Neural progenitor cell (in vitro differentiated cells): ENCODE results near the gene TEX26. TPM values are rescaled to one million over a fixed set of nuclear protein-coding genes. Genes with fewer than 3 reads are reported as not detected.

Experiments
- DNase-seq: peaks from one replicate; pipeline ENCODE4 v3.0.0-alpha.2; 2016; ENCODE audit warnings: low spot score
- H2AFZ ChIP-seq: fragments of 200-600 bp; sonication (generic); replicated peaks from 2 replicates; pipeline ENCODE4 v1.6.1; 2016; ENCODE audit warnings: antibody characterized with exemption
- H3F3A ChIP-seq: fragments of 200-600 bp; sonication (generic); 2 replicates; pipeline ENCODE4 v1.6.1; 2016; ENCODE audit warnings: antibody characterized with exemption, low read depth
- H3K27ac ChIP-seq: fragments of 200-600 bp; sonication (generic); 2 replicates; pipeline ENCODE4 v1.5.1; 2016; ENCODE audit warnings: mild to moderate bottlenecking
- H3K27me3 ChIP-seq: fragments of 200-600 bp; sonication (generic); 2 replicates; pipeline ENCODE4 v1.6.1; 2016; ENCODE audit warnings: mild to moderate bottlenecking, moderate library complexity
- H3K36me3 ChIP-seq: fragments of 200-600 bp; sonication (generic); 2 replicates; pipeline ENCODE4 v1.5.1; 2016
- H3K4me1 ChIP-seq: fragments of 200-600 bp; sonication (generic); 2 replicates; pipeline ENCODE4 v1.6.1; 2016; ENCODE audit warnings: mixed run types
- H3K4me2 ChIP-seq: fragments of 200-600 bp; sonication (generic); 2 replicates; pipeline ENCODE4 v1.6.1; 2016
- H3K4me3 ChIP-seq: fragments of 200-600 bp; sonication (generic); 2 replicates; pipeline ENCODE4 v1.5.1; 2016
- H3K79me2 ChIP-seq: fragments of 200-600 bp; sonication (generic); 2 replicates; pipeline ENCODE4 v1.6.1; 2016; ENCODE audit warnings: low read depth
- H3K9ac ChIP-seq: fragments of 200-600 bp; sonication (generic); 2 replicates; pipeline ENCODE4 v1.6.1; 2016
- H3K9me3 ChIP-seq: fragments of 200-600 bp; sonication (generic); 2 replicates; pipeline ENCODE4 v1.5.1; 2016; ENCODE audit warnings: low read depth
- H4K20me1 ChIP-seq: fragments of 200-600 bp; sonication (generic); 2 replicates; pipeline ENCODE4 v1.6.1; 2016; ENCODE audit warnings: low read depth
- H3K27ac Mint-ChIP-seq: 3 replicates; pipeline ENCODE4 v1.8.0; 2021; ENCODE audit warnings: mixed read lengths
- H3K27me3 Mint-ChIP-seq: 2 replicates; pipeline ENCODE4 v1.8.0; 2022; ENCODE audit warnings: low read depth, mild to moderate bottlenecking, inconsistent platforms, moderate library complexity, mixed read lengths; ENCODE audit not compliant: insufficient read depth
- H3K36me3 Mint-ChIP-seq: 3 replicates; pipeline ENCODE4 v1.8.0; 2021; ENCODE audit warnings: mixed read lengths
- H3K4me1 Mint-ChIP-seq: 3 replicates; pipeline ENCODE4 v1.8.0; 2021; ENCODE audit warnings: mixed read lengths
- H3K4me3 Mint-ChIP-seq: 3 replicates; pipeline ENCODE4 v1.8.0; 2021; ENCODE audit warnings: mild to moderate bottlenecking, moderate library complexity, mixed read lengths
- H3K9me3 Mint-ChIP-seq: 3 replicates; pipeline ENCODE4 v1.8.0; 2020; ENCODE audit warnings: mixed read lengths
- EZH2 ChIP-seq: fragments of 200-600 bp; sonication (generic); IDR thresholded peaks from 2 replicates; pipeline ENCODE4 v1.6.1; 2017; ENCODE audit warnings: antibody characterized with exemption, mild to moderate bottlenecking, moderate library complexity
- EZH2phosphoT487 ChIP-seq: fragments of 200-600 bp; sonication (generic); IDR thresholded peaks from 2 replicates; pipeline ENCODE4 v1.6.1; 2017; ENCODE audit warnings: antibody characterized with exemption
- total RNA-seq: library from RNA; depleted of rRNA; stranded (reverse); fragments of >200 nt; gene quantifications from 2 replicates; pipeline ENCODE4 v1.2.3, GENCODE V29; 2015; ENCODE audit warnings: low replicate concordance
- TF ChIP-seq, protein P1 (sequence below): fragments of 200-600 bp; sonication (generic); IDR thresholded peaks from 2 replicates; pipeline ENCODE4 v1.5.1; 2017; ENCODE audit warnings: antibody characterized with exemption, mild to moderate bottlenecking

TEX26 gene
- total RNA-seq, 1 donor from 2014 or later = not detected

DNA sequence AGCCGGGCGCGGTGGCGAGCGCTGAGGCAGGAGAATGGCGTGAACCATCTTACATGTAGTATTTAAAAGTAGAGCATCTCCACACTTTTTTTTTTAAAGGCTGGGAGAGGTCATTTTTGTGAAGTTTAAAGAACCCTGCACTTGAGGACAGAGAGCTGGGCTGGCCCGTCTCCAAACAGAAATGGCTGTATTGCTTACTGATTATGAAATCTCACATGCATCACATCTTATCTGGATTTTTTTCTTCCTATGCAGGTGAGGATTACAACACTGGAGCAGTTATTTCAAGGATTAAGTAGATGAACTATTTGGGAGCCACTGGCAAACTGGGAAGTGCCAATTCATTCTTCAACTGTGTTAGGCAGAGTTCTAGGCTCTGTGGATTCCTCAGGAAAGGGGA is 59.5 kb downstream of the TEX26 start:
- no peak for TF ChIP-seq EZH2phosphoT487
- no peak for TF ChIP-seq EZH2

DNA sequence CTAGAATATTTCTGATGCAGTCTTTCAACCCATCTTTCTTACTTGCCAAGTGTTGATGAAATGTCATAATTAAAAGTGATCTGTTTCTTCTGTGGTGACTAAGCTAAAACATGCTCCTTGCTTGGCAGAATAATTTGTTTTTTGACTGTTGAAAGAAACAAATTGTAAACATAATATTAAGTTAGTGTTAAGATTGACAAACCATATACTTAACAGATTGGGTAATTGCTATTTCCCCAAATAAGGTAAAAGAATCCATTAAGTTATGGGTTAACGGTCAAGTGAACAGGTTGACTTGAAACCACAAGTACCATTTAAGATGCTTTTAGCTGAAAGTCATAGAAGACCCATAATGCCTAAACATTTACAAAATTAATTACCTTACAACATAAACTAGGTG is 62.9 kb downstream of the TEX26 start:
- DNase-seq = no peak
- no peak overlapping the region for H3K9ac ChIP-seq
- TF ChIP-seq, protein P1, sequence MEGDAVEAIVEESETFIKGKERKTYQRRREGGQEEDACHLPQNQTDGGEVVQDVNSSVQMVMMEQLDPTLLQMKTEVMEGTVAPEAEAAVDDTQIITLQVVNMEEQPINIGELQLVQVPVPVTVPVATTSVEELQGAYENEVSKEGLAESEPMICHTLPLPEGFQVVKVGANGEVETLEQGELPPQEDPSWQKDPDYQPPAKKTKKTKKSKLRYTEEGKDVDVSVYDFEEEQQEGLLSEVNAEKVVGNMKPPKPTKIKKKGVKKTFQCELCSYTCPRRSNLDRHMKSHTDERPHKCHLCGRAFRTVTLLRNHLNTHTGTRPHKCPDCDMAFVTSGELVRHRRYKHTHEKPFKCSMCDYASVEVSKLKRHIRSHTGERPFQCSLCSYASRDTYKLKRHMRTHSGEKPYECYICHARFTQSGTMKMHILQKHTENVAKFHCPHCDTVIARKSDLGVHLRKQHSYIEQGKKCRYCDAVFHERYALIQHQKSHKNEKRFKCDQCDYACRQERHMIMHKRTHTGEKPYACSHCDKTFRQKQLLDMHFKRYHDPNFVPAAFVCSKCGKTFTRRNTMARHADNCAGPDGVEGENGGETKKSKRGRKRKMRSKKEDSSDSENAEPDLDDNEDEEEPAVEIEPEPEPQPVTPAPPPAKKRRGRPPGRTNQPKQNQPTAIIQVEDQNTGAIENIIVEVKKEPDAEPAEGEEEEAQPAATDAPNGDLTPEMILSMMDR = no peak
- TF ChIP-seq EZH2 = no peak
- no peak for TF ChIP-seq EZH2phosphoT487
- no peak overlapping the region for H3K4me2 ChIP-seq
- H3K4me3 Mint-ChIP-seq = no peak overlapping the region
- no peaks in the 10 kb centered on the region for H3K36me3 ChIP-seq
- no peaks in the 10 kb centered on the region for H3K27me3 ChIP-seq
- H3K79me2 ChIP-seq = no peaks in the 10 kb centered on the region
- H3K27ac Mint-ChIP-seq = no peak overlapping the region
- no peaks in the 10 kb centered on the region for H3K27me3 Mint-ChIP-seq
- H4K20me1 ChIP-seq = no peaks in the 10 kb centered on the region
- H2AFZ ChIP-seq = no peak overlapping the region
- H3K9me3 ChIP-seq = no peaks in the 10 kb centered on the region
- peaks cover 3% of the 10 kb centered on the region for H3K9me3 Mint-ChIP-seq
- H3K4me3 ChIP-seq = no peak overlapping the region
- no peaks in the 10 kb centered on the region for H3K4me1 ChIP-seq
- H3K4me1 Mint-ChIP-seq = peaks cover 9% of the 10 kb centered on the region
- H3F3A ChIP-seq = no peaks in the 10 kb centered on the region
- no peak overlapping the region for H3K27ac ChIP-seq
- H3K36me3 Mint-ChIP-seq = no peaks in the 10 kb centered on the region

More for the DNA sequence above, 59.5 kb downstream of the TEX26 start:
- no peaks in the 10 kb centered on the region for H4K20me1 ChIP-seq
- no peaks in the 10 kb centered on the region for H3K9me3 ChIP-seq
- H3F3A ChIP-seq = no peaks in the 10 kb centered on the region
- Mint-ChIP-seq H3K27me3 (no peaks in the 10 kb centered on the region), H3K4me1 (peaks cover 2% of the 10 kb centered on the region), H3K36me3 (no peaks in the 10 kb centered on the region), H3K27ac (peak overlapping the region; percentile 14), H3K4me3 (no peak overlapping the region), H3K9me3 (peaks cover 8% of the 10 kb centered on the region)
- DNase-seq = no peak
- H3K27ac ChIP-seq = no peak overlapping the region
- no peak overlapping the region for H2AFZ ChIP-seq
- H3K4me2 ChIP-seq = no peak overlapping the region
- H3K4me3 ChIP-seq = no peak overlapping the region
- no peak overlapping the region for H3K9ac ChIP-seq
- peaks cover 5% of the 10 kb centered on the region for H3K4me1 ChIP-seq
- H3K27me3 ChIP-seq = no peaks in the 10 kb centered on the region
- no peaks in the 10 kb centered on the region for H3K79me2 ChIP-seq
- H3K36me3 ChIP-seq = no peaks in the 10 kb centered on the region

DNA sequence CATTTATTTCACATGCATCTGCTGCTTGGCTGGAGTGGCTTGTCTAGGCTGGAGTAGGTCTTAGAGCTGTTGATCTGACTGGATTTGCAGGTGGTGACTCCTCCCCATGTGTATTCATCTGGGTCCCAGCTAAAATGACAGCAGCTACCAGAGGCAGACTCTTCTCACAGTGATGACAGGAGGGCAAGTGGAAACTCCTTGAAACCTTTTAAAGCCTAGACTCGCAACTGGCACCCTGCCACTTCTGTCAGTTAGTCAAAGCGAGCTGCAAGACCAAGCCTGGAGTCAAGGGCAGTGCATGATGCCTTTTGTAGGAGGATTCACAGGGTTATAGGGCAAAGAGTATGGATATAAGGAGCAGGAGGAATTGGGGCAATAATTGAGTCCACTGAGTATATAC is 65.2 kb downstream of the TEX26 start:
- no peak overlapping the region for H3K4me2 ChIP-seq
- Mint-ChIP-seq H3K4me3 (no peak overlapping the region), H3K36me3 (no peaks in the 10 kb centered on the region), H3K9me3 (no peaks in the 10 kb centered on the region), H3K27ac (no peak overlapping the region), H3K4me1 (peaks cover 26% of the 10 kb centered on the region), H3K27me3 (peaks cover 2% of the 10 kb centered on the region)
- no peaks in the 10 kb centered on the region for H4K20me1 ChIP-seq
- no peak overlapping the region for H3K9ac ChIP-seq
- TF ChIP-seq, protein P1 = no peak
- TF ChIP-seq EZH2 (no peak), EZH2phosphoT487 (no peak)
- no peaks in the 10 kb centered on the region for H3K9me3 ChIP-seq
- H3K27me3 ChIP-seq = no peaks in the 10 kb centered on the region
- no peaks in the 10 kb centered on the region for H3K36me3 ChIP-seq
- DNase-seq = no peak
- no peaks in the 10 kb centered on the region for H3K79me2 ChIP-seq
- no peaks in the 10 kb centered on the region for H3F3A ChIP-seq
- H2AFZ ChIP-seq = no peak overlapping the region
- H3K4me1 ChIP-seq = peaks cover 4% of the 10 kb centered on the region
- H3K27ac ChIP-seq = no peak overlapping the region
- no peak overlapping the region for H3K4me3 ChIP-seq

DNA sequence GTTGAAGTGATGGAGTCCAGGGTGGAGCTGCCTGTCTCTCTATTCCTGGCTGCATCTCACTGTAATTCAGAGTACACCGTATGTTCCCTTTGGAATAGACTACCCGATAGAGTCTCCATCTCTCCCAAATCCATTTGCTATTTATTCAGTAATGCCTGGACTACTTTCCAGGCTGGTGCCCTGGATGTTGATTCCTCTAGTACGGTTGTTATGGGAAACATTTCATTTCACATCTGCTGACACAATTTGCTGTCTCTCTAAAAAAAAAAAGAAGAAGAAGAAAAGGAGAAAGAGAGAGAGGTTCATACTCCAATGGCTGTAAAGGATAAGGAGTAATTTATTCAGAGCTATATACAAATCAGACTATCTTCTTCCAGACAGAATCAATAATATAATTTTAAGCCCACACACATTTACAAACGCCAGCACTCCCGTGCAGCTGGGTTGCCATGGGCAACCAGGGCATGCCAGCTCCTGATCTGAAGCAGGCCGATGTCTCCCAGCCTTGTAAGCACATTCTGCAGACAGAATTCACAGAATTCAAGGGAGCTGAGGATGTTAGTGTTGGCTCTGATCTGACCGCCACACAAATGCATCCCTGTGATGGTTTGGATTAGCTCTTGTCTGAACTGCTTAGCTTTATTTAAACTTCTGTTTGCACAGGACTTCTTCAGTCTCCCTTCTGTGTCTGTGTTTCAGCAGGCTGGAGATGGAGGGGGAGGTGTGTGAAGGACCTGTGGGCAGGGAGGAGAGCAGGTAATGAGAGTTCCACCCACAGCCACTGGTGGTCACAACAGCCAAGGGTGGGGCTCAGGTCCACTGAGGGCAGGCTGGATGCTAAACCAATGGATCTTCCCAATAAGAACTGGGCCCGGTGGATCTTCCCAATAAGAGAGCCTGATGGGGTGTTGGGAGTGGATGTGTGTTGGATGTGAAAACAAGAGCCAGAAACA is 66.0 kb downstream of the TEX26 start:
- Histone ChIP-seq H2AFZ (no peak overlapping the region), H3K4me2 (no peak overlapping the region), H3K27ac (no peak overlapping the region), H3K4me3 (no peak overlapping the region), H3K79me2 (no peaks in the 10 kb centered on the region), H3K36me3 (no peaks in the 10 kb centered on the region), H3K9me3 (no peaks in the 10 kb centered on the region), H3F3A (no peaks in the 10 kb centered on the region), H3K9ac (no peak overlapping the region), H3K4me1 (peaks cover 4% of the 10 kb centered on the region), H3K27me3 (no peaks in the 10 kb centered on the region), H4K20me1 (no peaks in the 10 kb centered on the region)
- Mint-ChIP-seq H3K9me3 (no peaks in the 10 kb centered on the region), H3K4me3 (no peak overlapping the region), H3K36me3 (no peaks in the 10 kb centered on the region), H3K27me3 (peaks cover 2% of the 10 kb centered on the region), H3K27ac (no peak overlapping the region), H3K4me1 (peaks cover 27% of the 10 kb centered on the region)
- peak; percentile 27 for DNase-seq
- no peak for TF ChIP-seq EZH2phosphoT487
- TF ChIP-seq EZH2 = no peak
- TF ChIP-seq, protein P1 = no peak
